Measurements from ENCODE around the gene DHDH.

The DHDH gene

GRCh38 chr19:48947258-48947542 is 13.7 kb downstream of the DHDH start:
- in situ Hi-C loops (cut with MboI; ENCODE audit: low sequenced_read_pairs): no loop called here

GRCh38 chr19:48950159-48950558 is 16.7 kb downstream of the DHDH start:
- in situ Hi-C loops (cut with MboI; ENCODE audit: low sequenced_read_pairs): no loop called here

- in situ Hi-C loops (cut with MboI; ENCODE audit: low sequenced_read_pairs): no loop called here
Observed at GRCh38 chr19:48950830-48951519, 17.5 kb downstream of the DHDH start.

GRCh38 chr19:48953141-48953540 is 19.6 kb downstream of the DHDH start:
- in situ Hi-C loops (cut with MboI; ENCODE audit: low sequenced_read_pairs): no loop called here

- in situ Hi-C loops (cut with MboI; ENCODE audit: low sequenced_read_pairs): no loop called here
Observed at GRCh38 chr19:48953990-48954594, 20.6 kb downstream of the DHDH start.

DNA sequence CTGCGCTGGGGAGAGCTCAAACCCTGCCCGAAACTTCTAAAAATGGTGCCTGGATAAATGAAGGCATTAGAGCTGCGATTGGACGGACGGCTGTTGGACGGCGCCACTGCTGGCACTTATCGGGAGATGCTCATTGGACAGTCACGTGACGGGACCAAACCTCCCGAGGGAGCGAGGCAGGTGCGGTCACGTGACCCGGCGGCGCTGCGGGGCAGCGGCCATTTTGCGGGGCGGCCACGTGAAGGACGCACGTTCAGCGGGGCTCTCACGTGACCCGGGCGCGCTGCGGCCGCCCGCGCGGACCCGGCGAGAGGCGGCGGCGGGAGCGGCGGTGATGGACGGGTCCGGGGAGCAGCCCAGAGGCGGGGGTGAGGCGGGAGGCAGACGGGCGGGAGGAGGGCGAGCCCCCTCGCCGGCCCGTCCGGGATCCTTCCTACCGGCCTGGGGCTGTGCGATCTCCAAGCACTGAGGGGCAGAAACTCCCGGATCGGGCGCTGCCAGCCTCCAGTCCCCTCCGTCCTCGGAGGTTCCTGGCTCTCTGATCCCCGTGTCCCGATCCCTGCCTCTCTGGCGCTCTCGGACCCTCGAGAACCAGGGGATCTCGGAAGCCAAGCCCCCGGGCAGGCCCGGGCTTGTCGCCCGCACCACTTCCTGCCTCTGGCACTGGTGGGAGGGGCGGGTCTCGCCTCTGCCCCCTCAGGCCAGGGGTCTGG is 21.3 kb downstream of the DHDH start, which contains the start of gene BAX:
TSS of gene BAX (plus strand) at position 281 of the 713 bp plus-strand sequence. CDS start at position 335, 54 bp downstream.
- in situ Hi-C loops (cut with MboI; ENCODE audit: low sequenced_read_pairs): no loop called here

DNA sequence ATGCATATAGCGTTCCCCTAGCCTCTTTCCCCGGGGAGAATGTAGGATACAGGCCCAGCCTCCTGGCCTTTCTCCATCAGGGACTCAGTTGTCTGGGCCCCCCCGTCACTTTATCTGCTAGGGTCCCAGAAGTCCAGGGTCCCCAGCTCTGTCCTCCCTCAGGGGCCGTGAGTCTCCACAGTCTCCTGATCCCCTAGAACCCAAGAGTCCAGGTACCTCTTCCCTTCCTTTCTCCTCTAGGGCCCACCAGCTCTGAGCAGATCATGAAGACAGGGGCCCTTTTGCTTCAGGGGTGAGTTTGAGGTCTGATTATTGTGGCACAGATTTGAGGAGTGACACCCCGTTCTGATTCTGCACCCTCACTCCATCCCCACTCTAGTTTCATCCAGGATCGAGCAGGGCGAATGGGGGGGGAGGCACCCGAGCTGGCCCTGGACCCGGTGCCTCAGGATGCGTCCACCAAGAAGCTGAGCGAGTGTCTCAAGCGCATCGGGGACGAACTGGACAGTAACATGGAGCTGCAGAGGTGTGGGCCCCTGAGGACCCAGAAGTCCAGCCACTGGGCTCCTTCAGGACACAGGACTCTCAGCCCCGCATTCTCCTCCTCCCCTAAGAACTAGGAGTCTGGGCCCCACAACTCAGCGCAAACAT is 21.9 kb downstream of the DHDH start:
- in situ Hi-C loops (cut with MboI; ENCODE audit: low sequenced_read_pairs): no loop called here

GRCh38 chr19:48958006-48958405 is 24.5 kb downstream of the DHDH start:
- in situ Hi-C loops (cut with MboI; ENCODE audit: low sequenced_read_pairs): no loop called here

GRCh38 chr19:48959341-48960239 is 26.1 kb downstream of the DHDH start:
- in situ Hi-C loops (cut with MboI; ENCODE audit: low sequenced_read_pairs): no loop called here

GRCh38 chr19:48961051-48961649 is 27.7 kb downstream of the DHDH start:
- in situ Hi-C loops (cut with MboI; ENCODE audit: low sequenced_read_pairs): no loop called here

DNA sequence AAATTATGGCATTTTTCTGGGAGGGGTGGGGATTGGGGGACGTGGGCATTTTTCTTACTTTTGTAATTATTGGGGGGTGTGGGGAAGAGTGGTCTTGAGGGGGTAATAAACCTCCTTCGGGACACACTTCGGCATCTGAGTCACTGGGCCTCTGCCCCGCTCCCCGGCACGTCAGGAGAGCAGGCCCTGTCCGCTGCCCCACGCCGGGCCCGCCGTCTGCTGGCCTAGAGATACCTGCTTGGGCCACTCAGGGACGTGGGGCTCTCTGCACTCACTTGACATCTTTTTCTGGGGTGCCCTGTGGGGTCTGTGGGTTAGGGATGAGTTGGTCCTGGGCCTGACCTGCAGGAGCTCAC is 28.2 kb downstream of the DHDH start:
- in situ Hi-C loops (cut with MboI; ENCODE audit: low sequenced_read_pairs): no loop called here

GRCh38 chr19:48962029-48962848 is 28.7 kb downstream of the DHDH start:
- in situ Hi-C loops (cut with MboI; ENCODE audit: low sequenced_read_pairs): no loop called here

GRCh38 chr19:48962849-48963165 is 29.3 kb downstream of the DHDH start:
- in situ Hi-C loops (cut with MboI; ENCODE audit: low sequenced_read_pairs): no loop called here

GRCh38 chr19:48963371-48964204 is 30.1 kb downstream of the DHDH start:
- in situ Hi-C loops (cut with MboI; ENCODE audit: low sequenced_read_pairs): no loop called here

- in situ Hi-C loops (cut with MboI; ENCODE audit: low sequenced_read_pairs): no loop called here
Observed at GRCh38 chr19:48964205-48965039, 30.9 kb downstream of the DHDH start.

DNA sequence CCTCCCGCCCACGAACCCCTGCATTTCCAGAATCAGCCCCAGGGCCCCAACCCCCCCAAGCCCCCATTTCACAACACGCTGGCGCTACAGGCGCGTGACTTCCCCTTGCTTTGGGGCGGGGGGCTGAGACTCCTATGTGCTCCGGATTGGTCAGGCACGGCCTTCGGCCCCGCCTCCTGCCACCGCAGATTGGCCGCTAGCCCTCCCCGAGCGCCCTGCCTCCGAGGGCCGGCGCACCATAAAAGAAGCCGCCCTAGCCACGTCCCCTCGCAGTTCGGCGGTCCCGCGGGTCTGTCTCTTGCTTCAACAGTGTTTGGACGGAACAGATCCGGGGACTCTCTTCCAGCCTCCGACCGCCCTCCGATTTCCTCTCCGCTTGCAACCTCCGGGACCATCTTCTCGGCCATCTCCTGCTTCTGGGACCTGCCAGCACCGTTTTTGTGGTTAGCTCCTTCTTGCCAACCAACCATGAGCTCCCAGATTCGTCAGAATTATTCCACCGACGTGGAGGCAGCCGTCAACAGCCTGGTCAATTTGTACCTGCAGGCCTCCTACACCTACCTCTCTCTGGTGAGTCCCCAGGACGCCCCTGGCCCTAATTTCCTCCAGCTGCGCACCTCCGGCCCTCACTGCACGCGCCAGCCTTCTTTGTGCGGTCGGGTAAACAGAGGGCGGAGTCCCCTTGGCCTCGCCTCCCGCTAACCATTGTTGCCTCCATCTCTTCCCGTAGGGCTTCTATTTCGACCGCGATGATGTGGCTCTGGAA is 31.7 kb downstream of the DHDH start, which contains the start of gene FTL:
TSS of gene FTL (plus strand) at position 270 of the 766 bp plus-strand sequence. CDS start at position 469, 199 bp downstream.
- in situ Hi-C loops (cut with MboI; ENCODE audit: low sequenced_read_pairs): no loop called here

Measured in HL-60/S4 (cell line).